HEK293 (cell line): ENCODE measurements around the gene FLRT1.
A peak's percentile ranks its signal among the peaks of the same experiment; 100 is the strongest.

ENCODE experiments used
- CTCF ChIA-PET: fragments of 350-600 bp; formaldehyde crosslinking; extraction: SDS; loops from one replicate; lab custom pipeline; 2021; ENCODE audit warnings: antibody characterized with exemption; lab: Yijun Ruan, JAX
- POLR2A ChIA-PET: fragments of 300-600 bp; formaldehyde crosslinking; extraction: SDS; loops from one replicate; lab custom pipeline; 2020; ENCODE audit warnings: antibody characterized with exemption, inconsistent platforms; lab: Yijun Ruan, JAX
- H3K27ac ChIP-seq: fragments of 200-500 bp; sonication (Bioruptor generic); 2 replicates; pipeline ENCODE4 v1.5.1; 2014; ENCODE audit warnings: low read depth, low read length, control low read depth, inconsistent platforms; ENCODE audit errors: extremely low read depth
- H3K36me3 ChIP-seq, 2 experiments: fragments of 200-500 bp in 1 of 2; sonication (Bioruptor generic) in 1 of 2; 1 replicate in 1 of 2; 2 replicates in 1 of 2; pipeline ENCODE4 v1.5.1; 2014 to 2017; ENCODE audit warnings: inconsistent platforms in 2 of 2, low read length in 2 of 2; ENCODE audit not compliant: control insufficient read depth in 2 of 2, insufficient read depth in 1 of 2
- H3K4me1 ChIP-seq: fragments of 200-500 bp; sonication (Bioruptor generic); 2 replicates; pipeline ENCODE4 v1.5.1; 2014; ENCODE audit warnings: mild to moderate bottlenecking, low read length, inconsistent platforms; ENCODE audit not compliant: control insufficient read depth, insufficient read depth
- H3K4me3 ChIP-seq: 2 replicates; pipeline ENCODE4 v1.5.1; 2011; ENCODE audit warnings: low read depth, mild to moderate bottlenecking, control low read depth, low read length, moderate library complexity
- H3K9me3 ChIP-seq: fragments of 200-500 bp; sonication (Bioruptor generic); 2 replicates; pipeline ENCODE4 v1.5.1; 2014; ENCODE audit warnings: low read depth, low read length, inconsistent platforms; ENCODE audit not compliant: control insufficient read depth, insufficient read depth
- GLIS1 ChIP-seq: fragments of 450-650 bp; formaldehyde crosslinking; IDR thresholded peaks from 2 replicates; pipeline ENCODE4 v1.5.1; 2016; ENCODE audit warnings: missing biosample characterization, missing genetic modification characterization
- HOXD13 ChIP-seq: sonication (generic); formaldehyde crosslinking; IDR thresholded peaks from 2 replicates; pipeline ENCODE4 v1.8.0; 2022; ENCODE audit warnings: missing genetic modification reagents, borderline replicate concordance
- KLF9 ChIP-seq: fragments of 450-650 bp; formaldehyde crosslinking; IDR thresholded peaks from 2 replicates; pipeline ENCODE4 v1.5.1; 2016; ENCODE audit warnings: missing biosample characterization, missing genetic modification characterization, low read depth
- OSR2 ChIP-seq: fragments of 450-650 bp; formaldehyde crosslinking; IDR thresholded peaks from 2 replicates; pipeline ENCODE4 v1.5.1; 2016; ENCODE audit warnings: missing biosample characterization, missing genetic modification characterization
- PBX3 ChIP-seq: sonication (generic); formaldehyde crosslinking; IDR thresholded peaks from 2 replicates; pipeline ENCODE4 v1.8.1; 2022; ENCODE audit warnings: mild to moderate bottlenecking, moderate library complexity, missing genetic modification reagents
- PRDM6 ChIP-seq: fragments of 450-650 bp; formaldehyde crosslinking; IDR thresholded peaks from 2 replicates; pipeline ENCODE4 v1.5.1; 2017; ENCODE audit warnings: missing biosample characterization, missing genetic modification characterization
- SCRT1 ChIP-seq: fragments of 450-650 bp; formaldehyde crosslinking; IDR thresholded peaks from 2 replicates; pipeline ENCODE4 v1.5.1; 2016; ENCODE audit warnings: missing biosample characterization, missing genetic modification characterization, borderline replicate concordance
- SCRT2 ChIP-seq: fragments of 450-650 bp; formaldehyde crosslinking; IDR thresholded peaks from 2 replicates; pipeline ENCODE4 v1.5.1; 2016; ENCODE audit warnings: missing biosample characterization, missing genetic modification characterization
- TCF7L2 ChIP-seq: IDR thresholded peaks from 2 replicates; pipeline ENCODE4 v1.6.1; 2011; ENCODE audit warnings: low read depth, mild to moderate bottlenecking, inconsistent platforms, low read length, moderate library complexity, borderline replicate concordance
- ZFP41 ChIP-seq: fragments of 450-650 bp; formaldehyde crosslinking; IDR thresholded peaks from 2 replicates; pipeline ENCODE4 v1.5.1; 2016; ENCODE audit warnings: missing biosample characterization, missing genetic modification characterization, borderline replicate concordance
- ZFP69B ChIP-seq: fragments of 450-650 bp; formaldehyde crosslinking; IDR thresholded peaks from 2 replicates; pipeline ENCODE4 v1.5.1; 2016; ENCODE audit warnings: missing biosample characterization, missing genetic modification characterization
- ZNF37A ChIP-seq: fragments of 450-650 bp; IDR thresholded peaks from 2 replicates; pipeline ENCODE4 v1.5.1; 2018; ENCODE audit warnings: missing biosample characterization, missing genetic modification characterization
- ZNF571 ChIP-seq: fragments of 450-650 bp; formaldehyde crosslinking; IDR thresholded peaks from 2 replicates; pipeline ENCODE4 v1.5.0; 2017; ENCODE audit warnings: missing biosample characterization, missing genetic modification characterization
- ZNF658 ChIP-seq: fragments of 450-650 bp; formaldehyde crosslinking; IDR thresholded peaks from 2 replicates; pipeline ENCODE4; 2016; ENCODE audit warnings: missing biosample characterization, missing genetic modification characterization
- ZNF76 ChIP-seq: fragments of 450-650 bp; formaldehyde crosslinking; IDR thresholded peaks from 2 replicates; pipeline ENCODE4; 2016; ENCODE audit warnings: low read depth, missing biosample characterization, missing genetic modification characterization, borderline replicate concordance
- ZNF837 ChIP-seq: fragments of 450-650 bp; formaldehyde crosslinking; IDR thresholded peaks from 2 replicates; pipeline ENCODE4 v1.5.1; 2016; ENCODE audit warnings: missing biosample characterization, missing genetic modification characterization
- ZSCAN16 ChIP-seq: fragments of 450-650 bp; formaldehyde crosslinking; IDR thresholded peaks from 2 replicates; pipeline ENCODE4 v1.5.1; 2016; ENCODE audit warnings: missing biosample characterization, missing genetic modification characterization
- ZSCAN23 ChIP-seq: fragments of 450-650 bp; formaldehyde crosslinking; IDR thresholded peaks from 2 replicates; pipeline ENCODE4 v1.5.1; 2016; ENCODE audit warnings: missing biosample characterization, missing genetic modification characterization
- TF ChIP-seq, protein P1 (sequence below): fragments of 450-650 bp; formaldehyde crosslinking; IDR thresholded peaks from 2 replicates; pipeline ENCODE4 v1.5.1; 2017; ENCODE audit warnings: missing biosample characterization, missing genetic modification characterization
- TF ChIP-seq, protein P2 (sequence below): fragments of 450-650 bp; formaldehyde crosslinking; IDR thresholded peaks from 2 replicates; pipeline ENCODE4 v1.5.1; 2016; ENCODE audit warnings: missing biosample characterization, missing genetic modification characterization
- TF ChIP-seq, protein P3 (sequence below): fragments of 450-650 bp; formaldehyde crosslinking; IDR thresholded peaks from 2 replicates; pipeline ENCODE4 v1.5.1; 2016; ENCODE audit warnings: missing biosample characterization, missing genetic modification characterization

The FLRT1 gene

GRCh38 chr11:64041846-64042245, 6.1 kb downstream of the FLRT1 start:
- ChIA-PET POLR2A (no interaction called here), CTCF (interaction anchor here (1.8 to 2.4 kb wide), 2 partner anchors 10 to 106 kb away, joined by 4 to 10 read pairs; no protein-coding TSS in a partner anchor)
- no peak overlapping the region for H3K4me3 ChIP-seq
- no peaks in the 10 kb centered on the region for H3K9me3 ChIP-seq
- TF ChIP-seq ZSCAN23 (tag by site-specific recombination) (no peak), ZFP41 (tag by site-specific recombination) (no peak)
- no peaks in the 10 kb centered on the region for H3K4me1 ChIP-seq
- no peak overlapping the region for H3K27ac ChIP-seq
- no peaks in the 10 kb centered on the region for H3K36me3 ChIP-seq

- Histone ChIP-seq H3K9me3 (no peaks in the 10 kb centered on the region), H3K4me3 (no peak overlapping the region), H3K4me1 (no peaks in the 10 kb centered on the region)
- POLR2A ChIA-PET, result no interaction called here
- TF ChIP-seq TCF7L2, result no peak
- TF ChIP-seq ZNF571 (tag by site-specific recombination), result no peak
- TF ChIP-seq ZFP69B (tag by site-specific recombination), result no peak
- TF ChIP-seq ZNF658 (tag by site-specific recombination), result no peak
- no peak for TF ChIP-seq GLIS1 (tag by site-specific recombination)
- TF ChIP-seq ZNF76, result no peak
- no peak for TF ChIP-seq ZNF37A (tag by site-specific recombination)
- no peak for TF ChIP-seq OSR2 (tag by site-specific recombination)
- TF ChIP-seq PBX3, result no peak
- no peak for TF ChIP-seq KLF9 (tag by site-specific recombination)
- TF ChIP-seq, protein P1, sequence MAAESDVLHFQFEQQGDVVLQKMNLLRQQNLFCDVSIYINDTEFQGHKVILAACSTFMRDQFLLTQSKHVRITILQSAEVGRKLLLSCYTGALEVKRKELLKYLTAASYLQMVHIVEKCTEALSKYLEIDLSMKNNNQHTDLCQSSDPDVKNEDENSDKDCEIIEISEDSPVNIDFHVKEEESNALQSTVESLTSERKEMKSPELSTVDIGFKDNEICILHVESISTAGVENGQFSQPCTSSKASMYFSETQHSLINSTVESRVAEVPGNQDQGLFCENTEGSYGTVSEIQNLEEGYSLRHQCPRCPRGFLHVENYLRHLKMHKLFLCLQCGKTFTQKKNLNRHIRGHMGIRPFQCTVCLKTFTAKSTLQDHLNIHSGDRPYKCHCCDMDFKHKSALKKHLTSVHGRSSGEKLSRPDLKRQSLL (tag by site-specific recombination), result no peak
- TF ChIP-seq PRDM6 (tag by site-specific recombination), result no peak
- no peak for TF ChIP-seq ZNF837 (tag by site-specific recombination)
- TF ChIP-seq, all 188 proteins: peak for 0
- CTCF ChIA-PET, result interaction anchor here (0.7 kb wide), 1 partner anchor 33 kb away, joined by 5 read pairs; no protein-coding TSS in a partner anchor
- Histone ChIP-seq H3K27ac (no peak overlapping the region), H3K36me3 (no peaks in the 10 kb centered on the region)
Measured at GRCh38 chr11:64042301-64042700, 6.6 kb downstream of the FLRT1 start.

GRCh38 chr11:64043545-64043944, 7.8 kb downstream of the FLRT1 start:
- no peak overlapping the region for H3K4me3 ChIP-seq
- no peaks in the 10 kb centered on the region for H3K36me3 ChIP-seq
- TF ChIP-seq HOXD13 (CRISPR knock-in tag), result no peak
- TF ChIP-seq SCRT1 (tag by site-specific recombination), result 0 out of 2 replicates have a peak, but pooled peaks have one; percentile 31
- TF ChIP-seq, protein P2, sequence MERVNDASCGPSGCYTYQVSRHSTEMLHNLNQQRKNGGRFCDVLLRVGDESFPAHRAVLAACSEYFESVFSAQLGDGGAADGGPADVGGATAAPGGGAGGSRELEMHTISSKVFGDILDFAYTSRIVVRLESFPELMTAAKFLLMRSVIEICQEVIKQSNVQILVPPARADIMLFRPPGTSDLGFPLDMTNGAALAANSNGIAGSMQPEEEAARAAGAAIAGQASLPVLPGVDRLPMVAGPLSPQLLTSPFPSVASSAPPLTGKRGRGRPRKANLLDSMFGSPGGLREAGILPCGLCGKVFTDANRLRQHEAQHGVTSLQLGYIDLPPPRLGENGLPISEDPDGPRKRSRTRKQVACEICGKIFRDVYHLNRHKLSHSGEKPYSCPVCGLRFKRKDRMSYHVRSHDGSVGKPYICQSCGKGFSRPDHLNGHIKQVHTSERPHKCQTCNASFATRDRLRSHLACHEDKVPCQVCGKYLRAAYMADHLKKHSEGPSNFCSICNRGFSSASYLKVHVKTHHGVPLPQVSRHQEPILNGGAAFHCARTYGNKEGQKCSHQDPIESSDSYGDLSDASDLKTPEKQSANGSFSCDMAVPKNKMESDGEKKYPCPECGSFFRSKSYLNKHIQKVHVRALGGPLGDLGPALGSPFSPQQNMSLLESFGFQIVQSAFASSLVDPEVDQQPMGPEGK, result no peak
- TF ChIP-seq ZSCAN16 (tag by site-specific recombination), result no peak
- TF ChIP-seq, protein P3, sequence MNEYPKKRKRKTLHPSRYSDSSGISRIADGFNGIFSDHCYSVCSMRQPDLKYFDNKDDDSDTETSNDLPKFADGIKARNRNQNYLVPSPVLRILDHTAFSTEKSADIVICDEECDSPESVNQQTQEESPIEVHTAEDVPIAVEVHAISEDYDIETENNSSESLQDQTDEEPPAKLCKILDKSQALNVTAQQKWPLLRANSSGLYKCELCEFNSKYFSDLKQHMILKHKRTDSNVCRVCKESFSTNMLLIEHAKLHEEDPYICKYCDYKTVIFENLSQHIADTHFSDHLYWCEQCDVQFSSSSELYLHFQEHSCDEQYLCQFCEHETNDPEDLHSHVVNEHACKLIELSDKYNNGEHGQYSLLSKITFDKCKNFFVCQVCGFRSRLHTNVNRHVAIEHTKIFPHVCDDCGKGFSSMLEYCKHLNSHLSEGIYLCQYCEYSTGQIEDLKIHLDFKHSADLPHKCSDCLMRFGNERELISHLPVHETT (tag by site-specific recombination), result no peak
- peak; percentile 31; the same call in 1 of the 2 replicates for TF ChIP-seq SCRT2 (tag by site-specific recombination)
- no peaks in the 10 kb centered on the region for H3K4me1 ChIP-seq
- CTCF ChIA-PET, result no interaction called here
- no peaks in the 10 kb centered on the region for H3K9me3 ChIP-seq
- no peak overlapping the region for H3K27ac ChIP-seq
- POLR2A ChIA-PET, result no interaction called here
